ENCODE measurements around the gene CDHR1. TPM values are rescaled to one million over a fixed set of nuclear protein-coding genes. Genes with fewer than 3 reads are reported as not detected.

Gene CDHR1
- polyA plus RNA-seq, 1 of the 3 experiments (the other 2 are of a cell fraction), result 0.02 TPM

- ChIA-PET POLR2A (no interaction called here), CTCF (interaction anchor here (0.9 kb wide), 1 partner anchor 9 kb away, joined by 3 read pairs; no protein-coding TSS in a partner anchor)
These were observed 53.2 kb downstream of the CDHR1 start for GRCh38 chr10:84247496-84247895.

GRCh38 chr10:84248794-84249193, 54.5 kb downstream of the CDHR1 start:
- H3K79me2 ChIP-seq (ENCODE audit: insufficient read depth), result no peaks in the 10 kb centered on the region
- WGBS (ENCODE audit: low lambda C conversion rate), result 55% methylated on average over 12 of the region's 12 CpGs
- H2AFZ ChIP-seq (ENCODE audit: low read depth), result no peak overlapping the region
- no peak for TF ChIP-seq RFX5 (IDR thresholded peaks at IDR 0.05; ENCODE audit: low read length)
- no peak for TF ChIP-seq RXRA (IDR thresholded peaks at IDR 0.05; ENCODE audit: borderline replicate concordance, low read depth)
- TF ChIP-seq GABPA (IDR thresholded peaks at IDR 0.05; ENCODE audit: low read depth), result no peak
- no peak for TF ChIP-seq EZH2phosphoT487 (IDR thresholded peaks at IDR 0.05; ENCODE audit: borderline replicate concordance, low read depth)
- no peak for TF ChIP-seq IRF3 (IDR thresholded peaks at IDR 0.05; ENCODE audit: low read depth, low read length)
- TF ChIP-seq ZBTB33 (IDR thresholded peaks at IDR 0.05; ENCODE audit: borderline replicate concordance, low read depth), result no peak
- TF ChIP-seq SMC3 (IDR thresholded peaks at IDR 0.05; ENCODE audit: low read depth, low read length), result no peak
- no peak for TF ChIP-seq NRF1 (IDR thresholded peaks at IDR 0.05; ENCODE audit: low read depth, low read length)
- TF ChIP-seq CTCF (IDR thresholded peaks at IDR 0.05), result no peak
- no peak for TF ChIP-seq NFIC (IDR thresholded peaks at IDR 0.05; ENCODE audit: borderline replicate concordance)
- no peak for TF ChIP-seq FOXM1 (IDR thresholded peaks at IDR 0.05; ENCODE audit: low read depth)
- TF ChIP-seq FOXJ3 (CRISPR knock-in tag; IDR thresholded peaks at IDR 0.05), result no peak

More at GRCh38 chr10:84247496-84247895, 53.2 kb downstream of the CDHR1 start:
- no peak overlapping the region for H2AFZ ChIP-seq (ENCODE audit: low read depth)
- H3K9ac ChIP-seq, result no peak overlapping the region
- no peak overlapping the region for H3K4me2 ChIP-seq
- H3K9me2 ChIP-seq, result no peaks in the 10 kb centered on the region
- H3K4me3 ChIP-seq (ENCODE audit: low read depth in 2 of 2, low read length in 1 of 2), result no peak overlapping the region
- H3K4me1 ChIP-seq (ENCODE audit: control insufficient read depth in 1 of 2, insufficient read depth in 2 of 2, low read depth in 1 of 2, low read length in 1 of 2), result no peaks in the 10 kb centered on the region
- no peak for DNase-seq
- H3K79me2 ChIP-seq (ENCODE audit: insufficient read depth), result no peaks in the 10 kb centered on the region
- WGBS (ENCODE audit: low lambda C conversion rate), result 50% methylated on average over 1 of the region's 6 CpGs
- TF ChIP-seq POLR2AphosphoS5 (IDR thresholded peaks at IDR 0.05; ENCODE audit: low read depth, low read length) (no peak), TCF12 (IDR thresholded peaks at IDR 0.05) (no peak), ZBTB33 (IDR thresholded peaks at IDR 0.05; ENCODE audit: borderline replicate concordance, low read depth) (no peak), IRF3 (IDR thresholded peaks at IDR 0.05; ENCODE audit: low read depth, low read length) (no peak), TAF1 (IDR thresholded peaks at IDR 0.05; ENCODE audit: borderline replicate concordance, low read depth, low read length) (no peak), ELF1 (IDR thresholded peaks at IDR 0.05) (no peak), FOXJ3 (CRISPR knock-in tag; IDR thresholded peaks at IDR 0.05) (no peak)
- no peaks in the 10 kb centered on the region for H3K36me3 ChIP-seq (replicated peaks in 1 of 2; ENCODE audit: control insufficient read depth in 1 of 2, insufficient read depth in 2 of 2, low read length in 1 of 2)
- no peaks in the 10 kb centered on the region for H4K20me1 ChIP-seq (ENCODE audit: insufficient read depth)
- H3K27ac ChIP-seq (ENCODE audit: low read depth in 2 of 2, low read length in 1 of 2), result no peak overlapping the region
- no peaks in the 10 kb centered on the region; the same call in 1 of the 2 replicates for H3K27me3 ChIP-seq (ENCODE audit: insufficient read depth)
- H3K9me3 ChIP-seq, result no peaks in the 10 kb centered on the region
- H3F3A ChIP-seq (replicated peaks; ENCODE audit: insufficient read depth), result no peaks in the 10 kb centered on the region

More at GRCh38 chr10:84248794-84249193, 54.5 kb downstream of the CDHR1 start:
- Histone ChIP-seq H3K9me3 (no peaks in the 10 kb centered on the region), H3K27me3 (ENCODE audit: insufficient read depth) (no peaks in the 10 kb centered on the region; the same call in 1 of the 2 replicates), H3K4me1 (ENCODE audit: control insufficient read depth in 1 of 2, insufficient read depth in 2 of 2, low read depth in 1 of 2, low read length in 1 of 2) (no peaks in the 10 kb centered on the region), H3K36me3 (replicated peaks in 1 of 2; ENCODE audit: control insufficient read depth in 1 of 2, insufficient read depth in 2 of 2, low read length in 1 of 2) (no peaks in the 10 kb centered on the region), H3F3A (replicated peaks; ENCODE audit: insufficient read depth) (no peaks in the 10 kb centered on the region), H4K20me1 (ENCODE audit: insufficient read depth) (no peaks in the 10 kb centered on the region), H3K9ac (no peak overlapping the region), H3K4me3 (ENCODE audit: low read depth in 2 of 2, low read length in 1 of 2) (no peak overlapping the region), H3K27ac (ENCODE audit: low read depth in 2 of 2, low read length in 1 of 2) (no peak overlapping the region), H3K9me2 (no peaks in the 10 kb centered on the region), H3K4me2 (no peak overlapping the region)
- ChIA-PET POLR2A (no interaction called here), CTCF (interaction anchor here (2.1 kb wide), 1 partner anchor 289 kb away, joined by 6 read pairs; no protein-coding TSS in a partner anchor)
- no peak for DNase-seq

All from SK-N-SH (cell line).